ENCODE measurements around the gene RAP1GAP2.
A peak's percentile ranks its signal among the peaks of the same experiment; 100 is the strongest.
"Not testable (repeated sequence)": the region's sequence is repeated elsewhere in the genome, so short reads cannot be mapped to it uniquely, and the experiment has no call there.

The RAP1GAP2 gene

DNA sequence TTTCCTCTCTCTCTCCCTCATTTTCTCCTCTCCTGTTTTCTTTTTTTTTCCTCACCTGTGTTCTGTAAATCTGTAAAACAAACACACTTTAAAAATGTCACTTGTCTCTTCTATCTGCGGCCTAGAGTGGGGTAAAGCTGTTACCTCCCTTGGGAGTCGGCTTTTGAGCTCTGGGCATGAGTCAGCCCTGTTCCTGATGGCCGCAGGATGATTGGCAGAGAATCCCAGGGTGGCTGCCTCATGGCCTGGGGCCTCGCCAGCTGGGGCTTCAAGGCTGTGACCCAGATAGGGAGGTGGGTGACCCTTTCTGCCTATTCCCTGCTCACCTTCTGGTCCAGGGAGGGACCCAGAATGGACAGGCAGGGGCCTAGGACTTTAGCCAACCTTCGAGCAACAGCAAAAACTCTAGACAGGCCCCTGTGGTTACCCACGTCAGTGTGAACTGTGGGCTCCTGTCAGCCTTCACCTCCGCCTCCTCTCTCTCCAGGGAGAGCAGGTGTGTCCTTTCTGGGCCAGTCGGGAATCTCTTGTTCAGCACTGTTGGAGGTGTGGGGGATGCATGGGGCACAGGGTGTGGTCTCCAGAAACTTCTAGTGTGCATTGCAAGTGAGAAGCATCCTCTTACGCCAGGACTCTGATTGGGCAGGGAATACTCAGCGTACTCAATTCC, 87.4 kb downstream of the RAP1GAP2 start:
- no peak for DNase-seq (ENCODE audit: low read depth in 2 of 2)

DNA sequence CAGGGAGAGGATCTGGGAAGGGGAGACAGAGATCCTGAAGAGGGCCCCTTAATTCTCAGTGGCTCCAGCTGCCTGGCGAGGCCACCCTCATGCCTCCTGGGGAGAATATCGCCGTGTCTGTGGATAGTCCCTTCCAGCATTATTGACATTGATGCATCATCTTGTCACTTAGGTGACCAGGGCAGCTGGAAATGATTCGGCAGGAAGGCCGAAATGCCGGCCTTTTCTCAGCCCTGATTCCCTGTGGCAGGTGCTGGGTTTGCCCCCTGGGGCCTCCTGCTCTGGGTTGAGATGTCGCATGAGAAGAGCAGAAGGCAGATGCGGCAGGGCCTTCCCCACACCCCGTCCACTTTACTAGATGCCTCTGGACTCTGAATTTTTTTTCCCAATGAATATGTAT, 89.5 kb downstream of the RAP1GAP2 start:
- no peak for DNase-seq (ENCODE audit: low read depth in 2 of 2)

DNA sequence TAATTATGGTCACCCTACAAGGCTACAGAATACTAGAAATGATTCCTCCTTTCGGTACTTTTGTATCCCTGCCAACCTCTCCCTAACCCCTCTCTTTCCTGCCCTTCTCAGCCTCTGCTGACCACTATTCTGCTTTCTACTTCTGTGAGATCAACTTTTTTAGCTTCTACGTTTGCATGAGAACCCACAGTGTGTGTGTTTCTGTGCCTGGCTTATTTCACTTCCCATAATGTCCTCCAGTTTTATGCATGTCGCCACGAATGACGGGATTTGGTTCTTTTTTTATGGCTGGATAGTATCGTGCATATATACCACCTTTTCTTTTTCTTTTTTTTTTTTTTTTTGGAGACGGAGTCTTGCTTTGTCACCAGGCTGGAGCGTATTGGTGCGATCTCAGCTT, 92.1 kb downstream of the RAP1GAP2 start:
- DNase-seq (ENCODE audit: low read depth in 2 of 2) = no peak

DNA sequence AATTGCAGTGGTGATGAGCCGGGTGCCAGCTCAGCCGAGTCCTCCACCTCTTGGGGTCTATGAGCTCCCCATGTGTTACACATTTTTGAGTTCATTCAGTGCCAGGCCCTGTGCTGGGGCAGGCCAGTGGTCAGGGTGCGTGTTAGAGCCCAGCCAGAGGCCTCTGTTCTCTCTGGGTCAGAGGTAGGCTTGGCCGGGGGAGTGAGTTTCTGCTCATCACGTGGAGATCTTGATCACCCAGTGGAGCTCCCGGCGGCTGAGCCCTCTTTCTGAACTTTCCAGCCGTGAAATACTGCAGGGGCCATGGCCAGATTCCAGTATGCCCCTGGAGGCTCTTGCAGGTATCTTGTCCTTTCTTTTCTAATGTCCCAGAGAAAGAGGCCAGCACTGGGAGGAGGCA, 93.0 kb downstream of the RAP1GAP2 start:
- DNase-seq (ENCODE audit: low read depth in 2 of 2) = no peak

DNA sequence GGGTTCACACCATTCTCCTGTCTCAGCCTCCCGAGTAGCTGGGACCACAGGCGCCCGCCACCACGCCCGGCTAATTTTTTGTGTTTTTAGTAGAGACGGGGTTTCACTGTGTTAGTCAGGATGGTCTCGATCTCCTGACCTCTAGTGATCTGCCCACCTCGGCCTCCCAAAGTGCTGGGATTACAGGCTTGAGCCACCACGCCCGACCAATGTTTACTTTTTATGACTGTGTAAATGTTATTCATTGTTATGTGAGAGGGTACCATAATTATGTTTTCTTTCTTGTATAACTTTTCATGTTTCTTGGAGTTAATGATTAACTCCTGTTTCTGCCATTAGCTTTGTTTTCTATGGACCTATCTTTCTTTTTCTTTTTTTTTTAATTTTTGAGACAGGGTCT, 94.5 kb downstream of the RAP1GAP2 start:
- not testable (repeated sequence) for DNase-seq (ENCODE audit: low read depth in 2 of 2)

DNA sequence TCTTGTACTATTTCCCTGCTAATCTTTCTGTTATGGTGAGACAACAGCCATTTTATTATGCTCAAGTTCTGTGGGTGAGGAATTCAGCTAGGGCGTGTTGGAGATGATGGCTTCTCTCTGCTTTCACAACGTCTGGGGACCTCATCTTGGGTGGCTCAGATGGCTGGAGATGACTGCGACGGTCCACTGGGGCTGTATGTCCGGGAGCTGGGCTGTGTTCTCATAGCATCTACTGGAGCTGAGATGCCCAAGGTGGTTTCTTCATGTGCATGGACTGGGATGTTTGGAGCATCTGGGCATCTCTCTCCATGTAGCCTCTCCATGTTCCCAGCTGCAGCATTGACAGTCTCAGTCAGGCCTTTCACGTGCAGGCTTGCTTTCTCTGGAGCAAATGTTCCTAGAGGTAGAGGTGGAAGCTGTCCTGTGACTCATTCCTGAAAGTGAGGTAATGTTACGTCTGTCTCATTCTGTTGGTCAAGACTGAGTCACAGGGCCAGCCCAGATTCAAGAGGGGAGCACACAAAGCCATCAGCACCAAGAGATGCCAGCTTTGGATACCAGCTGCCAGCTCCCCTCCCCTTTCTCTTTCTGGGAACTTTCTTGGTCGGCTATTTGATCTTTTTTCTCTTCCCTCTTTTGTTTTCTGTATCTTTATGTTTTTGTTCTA, 96.2 kb downstream of the RAP1GAP2 start:
- peak in 1 of 2 donors; percentile 5 for DNase-seq (ENCODE audit: low read depth in 2 of 2)

DNA sequence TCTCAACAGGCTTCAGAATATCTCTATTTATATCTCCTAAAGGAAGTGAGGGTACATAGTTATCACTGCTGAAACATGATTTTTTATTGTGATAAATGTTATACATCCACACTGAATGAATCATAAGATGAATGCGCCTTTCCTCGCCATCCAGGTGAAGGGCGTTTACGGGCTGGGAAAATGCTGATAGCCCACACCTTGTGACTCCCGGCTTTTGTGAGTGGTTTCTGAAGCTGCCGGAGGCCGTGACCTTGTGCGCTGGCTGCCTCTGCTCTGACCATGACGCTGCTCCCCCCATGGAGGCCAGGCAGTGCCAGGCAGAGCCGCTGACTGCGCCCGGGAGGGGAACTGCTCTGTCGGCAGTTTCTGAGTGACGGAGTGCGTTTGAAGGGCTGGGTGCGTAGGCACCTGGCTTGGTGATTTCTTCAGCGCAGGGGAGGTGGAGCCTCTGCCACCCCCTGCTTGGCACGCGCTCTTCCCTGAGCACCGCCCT, 97.2 kb downstream of the RAP1GAP2 start:
- no peak for DNase-seq (ENCODE audit: low read depth in 2 of 2)

DNA sequence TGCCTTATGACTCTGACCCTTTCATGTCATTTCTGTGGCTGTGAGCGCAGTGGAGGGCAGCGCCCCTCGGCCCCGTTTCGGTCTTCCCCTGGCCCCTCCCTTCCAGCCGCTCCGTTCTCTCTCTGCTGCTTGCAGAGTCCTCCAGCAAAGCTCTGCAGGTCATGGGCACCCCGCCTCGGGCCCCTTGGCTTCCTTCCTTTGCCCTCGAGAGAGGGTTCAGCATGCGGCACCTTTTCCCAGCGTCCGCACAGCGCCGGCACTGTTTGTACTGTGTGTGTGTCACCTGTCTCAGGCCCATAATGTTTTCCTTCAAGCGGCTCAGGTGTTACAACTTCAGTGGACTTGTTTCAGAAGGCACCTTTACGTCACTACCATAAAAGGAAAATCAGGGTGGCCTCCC, 98.5 kb downstream of the RAP1GAP2 start:
- no peak for DNase-seq (ENCODE audit: low read depth in 2 of 2)

DNA sequence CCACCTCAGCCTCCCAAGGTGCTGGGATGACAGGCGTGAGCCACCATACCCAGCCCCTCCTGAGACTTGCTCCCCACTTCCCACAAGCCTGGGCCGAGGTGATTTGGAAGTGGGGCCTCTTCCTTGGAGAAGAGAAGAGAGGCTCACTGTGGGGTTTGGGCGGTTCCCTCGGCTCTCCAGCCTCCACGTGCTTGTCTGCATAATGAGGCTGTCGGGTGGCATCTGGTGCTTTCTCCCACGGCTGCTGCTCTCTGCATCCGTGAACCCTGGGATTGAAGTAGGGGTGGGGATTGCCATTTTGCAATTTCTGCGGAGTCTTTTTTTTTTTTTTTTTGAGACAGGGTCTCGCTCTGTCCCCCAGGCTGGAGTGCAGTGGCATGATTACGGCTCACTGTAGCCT, 101.4 kb downstream of the RAP1GAP2 start:
- DNase-seq (ENCODE audit: low read depth in 2 of 2) = no peak

DNA sequence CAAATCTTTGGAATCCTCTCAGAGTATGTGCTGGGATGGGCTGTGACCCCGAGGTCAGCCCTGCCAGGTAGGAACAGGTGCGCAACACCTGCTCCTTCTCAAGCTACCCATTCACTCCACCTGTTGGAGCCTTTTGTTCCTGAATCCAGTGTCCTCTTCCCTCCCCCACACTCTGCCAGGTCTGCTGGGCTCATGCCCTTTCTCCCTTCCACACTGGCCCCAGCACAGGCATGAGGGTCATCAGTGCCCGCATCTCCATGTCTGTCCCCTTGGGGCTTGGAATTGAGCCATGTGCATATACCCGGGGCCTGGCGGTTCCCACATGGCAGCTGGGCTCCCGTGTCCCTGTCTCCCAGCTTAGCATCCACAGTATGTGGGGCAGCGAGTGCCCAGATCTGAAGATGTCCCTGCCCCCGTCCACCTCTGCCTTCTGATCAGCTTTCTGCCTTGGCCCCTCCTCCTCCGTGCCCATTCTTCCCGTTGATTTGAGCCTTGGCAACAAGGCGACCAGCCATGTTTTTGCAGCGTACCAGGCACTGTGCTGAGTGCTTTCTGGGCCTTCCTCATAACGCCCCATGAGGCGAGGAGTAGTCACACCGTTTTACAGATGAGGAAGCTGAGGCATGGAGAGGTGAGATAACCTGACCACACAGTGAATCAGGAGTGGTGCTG, 102.2 kb downstream of the RAP1GAP2 start:
- no peak for DNase-seq (ENCODE audit: low read depth in 2 of 2)

DNA sequence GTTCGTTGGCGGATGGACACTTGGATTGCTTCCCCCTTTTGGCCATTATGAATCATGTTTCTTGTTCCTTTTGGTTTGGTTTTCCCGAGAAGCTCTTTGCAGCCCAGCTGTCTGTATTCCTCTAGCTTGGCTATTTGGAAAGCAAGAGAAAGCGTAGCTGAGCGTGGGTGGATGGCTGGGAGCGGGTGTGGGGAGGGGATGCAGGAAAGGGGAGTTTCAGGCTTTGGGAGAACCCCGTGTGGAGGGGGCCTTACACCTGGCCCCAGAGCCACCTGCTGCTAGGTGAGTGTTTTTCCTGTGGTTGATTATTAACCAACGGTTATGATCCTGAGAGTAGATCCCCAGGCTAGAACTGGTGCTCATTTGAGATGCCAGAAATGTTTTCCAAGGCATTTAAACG, 103.7 kb downstream of the RAP1GAP2 start:
- no peak for DNase-seq (ENCODE audit: low read depth in 2 of 2)

DNA sequence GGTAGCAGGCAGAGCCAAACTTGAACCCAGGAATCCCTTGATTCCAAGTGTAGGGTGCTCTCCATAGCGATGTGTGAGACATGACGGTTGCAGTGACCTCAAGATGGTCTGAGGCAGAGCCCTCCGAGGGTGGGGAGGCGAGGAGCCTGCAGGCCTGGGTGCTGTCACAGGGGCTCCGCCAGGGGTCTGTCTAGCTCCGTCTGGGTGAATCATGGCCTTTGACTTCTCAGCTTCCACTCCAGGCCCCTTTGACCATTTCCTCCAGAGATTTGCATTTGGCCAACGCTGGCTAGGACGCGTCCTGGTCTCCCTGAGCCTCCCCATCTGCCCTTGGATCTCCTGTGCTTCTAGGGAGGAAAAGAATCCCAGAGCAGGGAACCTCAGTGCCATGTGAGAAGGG, 104.6 kb downstream of the RAP1GAP2 start:
- DNase-seq (ENCODE audit: low read depth in 2 of 2) = no peak

DNA sequence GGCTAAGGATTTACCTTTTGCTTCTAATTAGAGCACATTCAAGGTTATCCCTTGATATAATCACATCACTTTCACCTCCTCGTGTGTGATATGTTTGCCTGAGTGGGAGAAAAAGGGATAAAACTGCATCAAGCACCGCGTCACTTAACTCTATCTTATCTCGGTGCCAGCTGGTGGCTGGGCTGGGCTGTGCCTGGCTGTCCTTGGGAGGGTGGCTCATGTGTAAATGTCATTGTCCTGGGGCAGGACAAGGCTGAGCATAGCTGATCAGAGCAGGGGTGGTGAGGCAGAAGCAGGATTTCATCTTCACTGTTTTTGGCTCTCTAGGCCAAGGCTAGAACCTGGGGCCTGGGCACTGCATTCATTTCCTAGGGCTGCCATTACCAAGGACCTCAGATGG, 105.3 kb downstream of the RAP1GAP2 start:
- DNase-seq (ENCODE audit: low read depth in 2 of 2) = no peak

DNA sequence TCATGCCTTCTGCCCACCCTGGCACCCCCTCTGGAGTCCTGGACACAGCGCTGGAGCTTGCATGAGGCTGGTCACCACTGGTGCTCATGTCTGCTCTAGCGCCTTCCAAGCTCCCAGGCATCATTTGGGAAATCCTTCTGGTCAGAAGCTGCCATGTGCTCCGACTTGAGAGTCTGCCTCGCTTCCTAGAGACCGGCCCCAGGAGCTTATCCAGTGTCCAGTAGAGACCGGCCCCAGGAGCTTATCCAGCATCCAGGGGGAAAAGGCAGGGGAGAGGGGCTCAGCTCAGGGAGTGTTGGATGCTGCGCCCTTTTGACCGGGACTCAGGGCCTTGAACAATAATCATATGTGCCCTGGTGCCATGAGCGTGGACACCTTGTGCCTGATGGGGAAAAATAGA, 106.3 kb downstream of the RAP1GAP2 start:
- DNase-seq (ENCODE audit: low read depth in 2 of 2) = no peak

DNA sequence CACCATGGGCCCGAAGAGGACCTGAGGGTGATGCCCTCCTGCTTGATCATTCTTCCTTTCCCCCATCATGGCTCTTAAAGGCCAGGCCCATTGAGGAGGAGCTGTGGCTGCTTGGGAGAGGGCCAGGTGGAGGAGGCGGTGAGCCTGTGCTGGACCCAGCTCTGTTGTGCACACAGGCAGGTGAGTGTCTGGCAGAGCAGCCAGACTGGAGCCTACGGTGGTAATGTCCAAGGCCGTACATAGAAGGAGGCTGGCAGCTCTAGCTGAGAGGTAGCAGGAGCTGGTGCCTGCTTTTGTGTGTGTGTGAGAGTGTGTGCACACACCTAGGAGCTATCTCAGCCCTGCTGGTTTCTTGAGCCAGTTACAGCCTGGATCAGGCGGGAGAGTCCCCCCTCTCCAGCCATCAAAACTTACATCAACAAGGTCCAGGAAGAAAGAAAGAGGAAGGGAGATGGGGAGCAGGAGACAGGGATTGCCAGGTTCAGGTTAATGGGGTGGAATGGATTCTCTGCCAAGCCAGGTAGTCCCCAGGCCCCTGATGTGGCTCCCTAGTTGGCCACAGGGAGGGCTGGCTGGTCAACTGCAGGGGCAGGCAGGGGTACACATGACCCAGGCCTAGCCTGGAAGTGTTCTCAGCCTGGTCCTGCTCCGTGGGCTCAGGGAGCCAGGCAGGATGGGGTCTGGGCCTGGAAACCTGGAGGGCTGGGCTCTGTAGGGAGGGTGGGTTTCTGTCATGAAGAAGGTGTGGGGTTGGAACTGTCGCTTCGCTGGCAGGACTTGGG, 107.1 kb downstream of the RAP1GAP2 start:
- no peak for DNase-seq (ENCODE audit: low read depth in 2 of 2)

DNA sequence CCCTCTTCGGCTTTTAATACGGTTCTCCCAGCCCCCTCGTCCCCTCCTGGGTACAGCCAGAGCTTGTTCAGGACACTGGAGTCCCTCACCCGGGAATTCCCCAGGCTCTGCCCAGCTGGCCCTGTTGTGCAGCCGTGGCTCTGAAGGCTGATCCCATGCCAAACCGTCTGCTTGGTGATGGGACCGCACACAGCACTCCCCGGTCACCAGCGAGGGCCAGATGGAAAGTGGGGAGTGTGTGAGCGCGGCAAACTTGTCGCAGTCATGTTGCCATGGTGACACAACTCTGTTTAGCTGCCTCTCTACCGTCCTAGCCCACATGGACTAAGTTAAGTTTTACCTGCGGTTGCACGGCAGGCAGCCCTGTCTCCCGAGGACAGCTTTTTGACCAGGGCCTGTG, 107.9 kb downstream of the RAP1GAP2 start:
- no peak for DNase-seq (ENCODE audit: low read depth in 2 of 2)

DNA sequence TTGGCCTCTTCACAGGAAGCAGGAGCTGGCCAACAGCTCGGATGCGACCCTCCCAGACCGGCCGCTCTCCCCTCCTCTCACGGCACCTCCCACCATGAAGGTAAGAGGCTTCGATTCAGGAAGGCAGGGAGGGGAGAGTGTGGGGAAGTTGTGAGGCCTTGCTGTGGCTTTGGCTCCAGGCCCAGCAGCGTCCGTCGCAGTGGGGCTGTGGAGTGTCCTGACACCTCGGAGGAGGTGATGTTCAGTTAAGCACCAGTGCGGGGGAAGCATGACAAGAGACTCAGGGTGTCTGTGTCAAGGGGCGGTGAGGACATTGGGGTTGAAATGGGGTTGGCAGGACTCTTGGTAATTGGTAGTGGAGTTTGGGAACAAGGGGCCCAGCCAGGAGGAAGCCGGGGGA, 109.0 kb downstream of the RAP1GAP2 start:
- no peak for DNase-seq (ENCODE audit: low read depth in 2 of 2)

DNA sequence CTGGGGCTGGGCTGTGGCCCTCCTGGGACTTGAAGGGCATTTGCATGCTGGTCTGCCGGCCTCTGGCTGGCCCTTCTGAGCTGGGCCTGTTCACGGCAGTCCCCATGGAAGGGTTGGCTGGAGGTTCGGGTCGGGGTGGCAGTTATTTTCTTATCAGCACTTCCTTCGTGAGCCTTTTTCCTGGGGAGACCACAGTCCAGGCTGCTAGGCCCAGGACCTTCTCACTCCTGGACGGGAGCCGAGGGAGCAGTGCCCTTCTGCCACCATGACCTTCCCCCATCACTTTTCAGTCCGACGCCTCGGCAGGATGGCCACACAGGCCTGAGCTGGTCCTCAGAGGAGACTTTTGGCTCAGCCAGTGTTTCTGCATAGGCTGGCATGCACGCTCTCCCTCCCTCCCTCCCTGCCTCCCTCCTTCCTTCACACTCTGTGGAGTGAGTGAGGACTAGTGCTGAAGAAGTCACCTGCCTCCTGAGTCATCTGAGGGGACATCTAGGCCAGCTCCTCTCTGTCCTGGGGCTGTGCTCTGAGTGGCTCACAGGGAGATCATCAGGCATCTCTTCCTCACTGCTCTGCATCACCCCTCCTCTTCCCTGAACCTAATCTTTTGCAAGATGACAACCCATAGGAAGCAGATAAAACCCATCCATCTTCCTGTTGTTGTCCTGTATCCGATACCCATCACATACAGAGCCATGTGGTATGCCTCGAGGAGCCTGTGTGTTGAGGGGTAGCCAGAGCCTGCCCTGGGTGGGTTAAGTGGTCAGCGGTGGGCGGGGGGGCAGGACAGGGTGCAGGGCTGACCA, 109.7 kb downstream of the RAP1GAP2 start:
- no peak for DNase-seq (ENCODE audit: low read depth in 2 of 2)

DNA sequence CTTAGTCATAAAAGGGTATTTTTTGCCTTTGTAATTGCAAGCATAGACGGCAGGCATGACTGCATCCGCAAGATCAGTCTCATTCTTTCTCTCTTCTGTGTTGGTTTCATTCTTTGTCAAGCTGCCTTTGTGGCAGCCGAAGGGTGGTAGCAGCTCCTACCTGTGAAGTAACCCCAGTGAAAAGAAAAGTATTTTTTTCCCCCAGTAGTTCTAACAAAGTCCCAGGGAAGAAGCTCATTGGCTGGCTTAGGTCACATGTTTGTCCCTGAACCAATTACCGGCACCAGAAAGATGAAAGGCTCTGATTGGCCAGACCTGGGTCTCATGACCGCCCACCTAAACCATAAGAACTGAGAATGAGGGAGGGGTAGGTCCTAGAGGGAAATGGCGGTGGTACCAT, 110.7 kb downstream of the RAP1GAP2 start:
- DNase-seq (ENCODE audit: low read depth in 2 of 2) = peak in 1 of 2 donors; percentile 15

DNA sequence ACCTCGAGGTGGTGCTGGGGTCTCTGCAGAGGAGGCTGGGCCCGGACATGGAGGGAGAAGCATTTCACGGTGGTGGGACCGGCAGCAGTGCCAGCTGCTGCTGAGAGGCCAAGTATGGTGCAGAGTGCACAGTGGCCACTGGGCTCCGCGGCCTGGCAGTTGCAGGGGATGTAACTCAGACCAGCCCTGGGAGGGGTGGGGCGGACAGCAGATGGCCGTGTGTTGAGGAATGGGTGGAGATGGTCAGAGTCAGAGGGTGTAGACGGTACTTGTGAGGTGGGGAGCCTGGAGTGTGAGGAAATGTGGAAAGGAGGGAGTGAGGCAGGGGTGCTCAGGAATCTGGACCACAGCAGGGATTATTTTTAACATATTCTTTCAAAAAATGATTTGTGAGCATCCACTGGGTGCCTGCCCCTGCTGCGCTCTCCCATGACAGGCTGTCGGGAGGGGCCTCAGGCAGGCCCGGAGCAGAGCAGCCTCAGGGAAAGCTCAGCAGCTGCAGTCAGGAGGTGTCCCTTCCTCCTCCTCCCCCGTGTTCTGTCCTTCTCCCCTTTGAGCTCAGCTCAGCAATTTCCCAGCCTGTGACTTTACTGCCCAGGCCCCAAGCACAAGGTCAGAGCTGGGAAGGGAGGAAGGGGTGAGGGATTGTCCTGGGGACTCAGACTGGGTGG, 113.1 kb downstream of the RAP1GAP2 start:
- no peak for DNase-seq (ENCODE audit: low read depth in 2 of 2)

DNA sequence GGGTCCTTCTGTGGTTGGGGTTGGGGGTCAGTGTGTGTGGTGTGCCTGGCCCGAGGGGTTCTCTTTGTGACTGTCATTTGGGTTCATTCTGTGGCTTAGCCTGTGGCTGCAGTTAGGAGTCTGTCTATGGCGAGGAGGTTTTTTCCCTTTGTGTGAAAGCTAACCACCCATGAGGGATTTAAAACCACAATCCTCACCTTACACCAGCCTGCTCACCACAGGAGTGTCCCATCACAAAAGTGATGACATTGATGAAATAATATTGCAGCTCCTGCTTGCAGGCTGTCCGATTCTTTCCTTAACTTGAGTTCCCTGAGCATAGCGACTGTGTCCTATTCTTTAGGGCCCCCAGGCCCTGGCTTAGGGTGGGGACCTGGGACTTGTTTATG, 113.6 kb downstream of the RAP1GAP2 start:
- DNase-seq (ENCODE audit: low read depth in 2 of 2) = no peak

All from stimulated activated CD8-positive, alpha-beta memory T cell treated with anti-CD3 and anti-CD28 coated beads, Interleukin-2, amount 100 ng/mL, for 48 hours (primary cell).